Hematopoietic multipotent progenitor cell treated with erythropoietin and hydrocortisone succinate and interleukin-3 and kit ligand, for 6 days (in vitro differentiated cells): ENCODE measurements around the gene RRBP1.

Experiments
- DNase-seq: peaks from one replicate; pipeline ENCODE4 v3.0.0-alpha.2; 2015

The RRBP1 gene

DNA sequence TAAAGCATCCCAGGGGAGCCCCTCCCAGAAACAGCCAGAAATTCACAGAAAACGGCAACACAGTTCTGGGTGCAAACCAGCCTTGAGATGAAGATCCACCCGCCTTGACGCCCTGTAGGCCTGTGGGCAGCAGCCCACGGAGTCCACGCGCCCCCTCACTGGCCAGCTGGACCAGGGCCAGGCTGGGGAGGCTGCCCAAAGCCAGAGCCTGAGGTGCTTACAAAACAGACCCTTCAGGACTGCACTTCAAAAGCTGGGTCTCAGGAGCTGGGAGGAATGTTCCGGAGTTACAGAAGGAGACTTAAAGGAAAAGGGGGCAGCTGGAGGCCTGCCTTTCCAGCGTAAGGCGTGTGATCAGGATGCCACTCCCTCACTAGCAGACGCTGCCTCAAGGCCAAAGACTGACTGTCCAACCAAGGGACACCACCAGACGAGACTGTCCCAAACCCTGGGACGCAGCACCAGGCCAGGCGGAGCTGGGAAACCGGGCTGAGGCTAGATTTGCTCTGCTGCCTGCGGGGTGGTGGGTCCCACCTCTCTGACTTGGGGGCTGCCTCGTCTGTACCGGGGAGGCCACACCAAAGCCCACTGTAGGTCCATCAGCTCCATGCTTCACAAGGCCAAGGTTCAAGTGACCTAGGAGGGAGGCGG, 48.1 kb downstream of the RRBP1 start:
- DNase-seq, result no peak

DNA sequence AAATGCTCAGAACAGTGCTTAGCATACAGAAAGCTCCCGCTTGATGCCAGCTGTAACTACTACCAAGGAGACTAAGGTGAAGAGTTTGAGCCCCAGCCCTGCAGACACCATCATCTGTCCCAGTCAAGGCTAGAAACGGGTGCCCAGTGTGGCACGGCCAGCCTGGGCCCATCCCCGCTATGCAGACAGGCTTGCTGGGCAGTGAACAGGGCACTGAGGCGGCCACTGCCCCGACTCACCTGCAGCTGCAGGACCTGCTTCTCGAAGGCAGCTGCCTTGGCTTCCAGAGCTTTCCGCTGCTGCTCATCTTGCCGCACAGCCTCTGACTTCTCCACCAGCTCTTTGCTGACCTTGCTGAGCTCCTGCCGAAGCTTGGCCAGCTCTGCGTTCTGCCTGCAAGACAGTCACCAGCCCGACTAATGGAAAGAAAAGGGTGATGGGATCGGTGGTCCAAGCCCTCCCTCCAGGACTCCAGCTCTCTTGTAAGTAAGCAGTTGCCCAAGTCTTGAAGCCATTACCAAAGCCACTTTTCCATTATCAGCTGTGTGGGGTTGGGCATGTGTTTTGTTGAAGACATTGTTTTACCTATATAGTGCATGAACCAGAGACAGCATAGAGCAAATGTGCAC, 48.7 kb downstream of the RRBP1 start:
- DNase-seq, result no peak

DNA sequence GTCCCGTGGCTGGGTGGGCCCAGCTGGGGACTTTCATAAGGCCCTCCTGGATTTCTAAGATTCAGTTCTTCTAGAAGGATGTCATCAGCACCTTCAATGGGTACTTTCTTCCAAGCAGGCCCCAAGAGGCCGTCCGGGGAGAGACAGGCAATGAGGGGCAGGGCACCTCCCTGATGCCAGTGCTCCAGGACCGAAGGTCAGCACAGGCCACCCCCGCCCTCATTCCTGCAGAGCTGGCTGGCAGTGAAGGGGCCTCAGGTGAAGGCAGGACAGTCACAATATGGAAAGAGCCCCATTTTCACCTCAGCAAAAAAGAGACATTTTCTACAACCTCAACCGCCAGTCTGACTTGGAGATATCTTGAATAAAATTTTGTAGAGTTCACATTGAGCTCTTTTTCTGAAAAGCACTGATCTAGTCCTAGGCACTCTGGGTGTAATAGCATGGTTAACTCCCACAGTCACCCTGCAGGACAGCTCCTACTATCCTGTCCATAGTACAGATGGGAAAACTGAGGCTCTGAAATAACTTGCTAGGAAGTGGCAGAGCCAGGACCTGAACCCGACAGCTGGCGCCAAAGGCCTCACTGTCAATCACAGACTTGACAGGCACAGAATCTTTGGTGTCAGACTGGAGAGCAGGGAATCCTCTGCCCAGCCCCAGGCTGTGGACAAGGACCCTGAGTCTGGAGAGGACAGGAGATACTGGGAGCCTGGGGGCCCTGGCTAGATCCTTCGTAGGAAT, 50.3 kb downstream of the RRBP1 start:
- no peak for DNase-seq

DNA sequence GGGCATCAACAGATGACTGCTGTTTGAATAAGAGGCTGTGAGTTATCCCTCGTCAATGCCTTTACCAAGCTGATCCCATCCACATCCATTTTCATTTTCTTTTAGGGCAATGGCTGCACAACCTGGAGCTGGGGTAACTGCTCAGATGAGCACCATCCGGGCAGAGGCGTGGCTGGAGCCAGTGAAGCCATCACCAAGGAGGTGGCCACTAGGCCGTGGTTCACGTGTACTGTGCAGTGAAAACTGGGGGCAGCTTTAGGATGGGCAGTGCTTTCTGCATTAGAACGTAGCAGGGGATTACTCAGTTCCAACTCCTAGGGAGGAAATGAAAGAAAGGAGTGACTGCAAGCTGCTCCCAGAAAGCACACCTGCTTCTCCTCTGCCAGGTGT, 51.2 kb downstream of the RRBP1 start:
- no peak for DNase-seq

DNA sequence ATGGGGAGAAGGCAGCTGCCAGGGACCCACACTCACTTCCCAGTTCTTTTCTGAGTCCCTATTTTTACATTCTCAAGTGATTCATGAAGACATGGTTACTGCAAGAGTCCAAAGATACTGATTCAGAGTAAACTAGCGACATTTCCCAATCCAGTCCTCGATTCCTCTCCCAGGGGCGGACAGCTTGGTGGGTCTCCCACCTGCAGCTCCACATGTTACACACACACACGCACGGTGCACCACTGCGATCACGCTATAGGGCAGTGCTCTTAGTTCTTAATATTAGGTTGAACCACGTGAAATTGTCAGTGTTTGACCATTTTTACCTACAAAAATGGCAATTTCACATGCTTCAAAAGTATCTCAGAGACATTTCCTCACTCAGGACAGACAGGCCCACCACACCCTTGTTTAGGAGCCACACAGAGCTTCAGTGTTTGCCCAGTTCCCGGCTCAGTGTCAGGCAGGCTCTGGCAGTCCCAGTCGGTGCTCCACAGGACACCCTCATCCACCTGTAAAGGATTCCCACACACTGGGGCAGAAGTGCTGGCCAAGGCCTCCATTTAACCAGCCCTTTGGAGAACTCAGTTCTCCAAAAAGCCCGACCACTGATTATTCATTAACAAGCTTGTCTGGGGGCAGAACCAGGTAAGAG, 51.8 kb downstream of the RRBP1 start:
- no peak for DNase-seq

DNA sequence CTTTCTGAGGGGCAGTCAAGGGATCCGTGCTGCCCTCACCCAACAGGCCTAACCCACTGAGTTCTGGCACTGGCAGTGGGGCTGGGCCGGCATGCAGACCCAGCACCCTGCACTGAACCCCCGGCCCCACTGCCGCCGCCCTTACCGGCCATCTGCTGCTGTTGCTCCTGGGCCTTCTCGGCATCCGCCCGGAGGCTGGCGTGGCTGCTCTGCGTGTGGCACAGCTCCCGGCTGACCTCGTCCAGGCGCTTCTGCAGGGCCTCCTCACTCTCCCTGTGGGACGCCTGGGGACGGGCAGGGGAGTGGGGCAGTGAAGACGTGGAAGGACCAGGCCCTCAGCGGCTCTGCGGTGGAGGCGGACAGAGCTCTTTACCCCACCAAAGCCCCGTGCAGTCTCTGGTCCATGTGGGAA, 52.4 kb downstream of the RRBP1 start:
- no peak for DNase-seq

DNA sequence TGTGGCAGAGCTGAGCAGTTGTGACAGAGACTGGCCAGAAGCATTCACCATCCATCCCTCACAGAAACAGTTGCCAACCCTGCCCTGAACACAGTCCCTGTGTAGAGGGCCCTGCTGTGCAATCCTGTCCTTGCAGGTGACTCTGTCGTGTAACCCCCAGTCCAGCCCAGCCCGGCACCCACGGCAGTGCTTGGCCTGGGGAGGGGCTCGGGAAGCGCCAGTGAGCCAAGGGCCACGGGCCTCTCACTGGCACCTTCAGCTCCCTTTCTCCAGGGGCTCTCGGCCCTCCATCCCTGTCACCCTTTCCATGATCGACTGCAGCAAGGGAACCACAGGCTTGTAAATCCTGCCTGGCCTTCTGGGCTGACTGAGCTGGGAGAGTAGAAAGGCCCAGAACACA, 53.0 kb downstream of the RRBP1 start:
- DNase-seq, result no peak

DNA sequence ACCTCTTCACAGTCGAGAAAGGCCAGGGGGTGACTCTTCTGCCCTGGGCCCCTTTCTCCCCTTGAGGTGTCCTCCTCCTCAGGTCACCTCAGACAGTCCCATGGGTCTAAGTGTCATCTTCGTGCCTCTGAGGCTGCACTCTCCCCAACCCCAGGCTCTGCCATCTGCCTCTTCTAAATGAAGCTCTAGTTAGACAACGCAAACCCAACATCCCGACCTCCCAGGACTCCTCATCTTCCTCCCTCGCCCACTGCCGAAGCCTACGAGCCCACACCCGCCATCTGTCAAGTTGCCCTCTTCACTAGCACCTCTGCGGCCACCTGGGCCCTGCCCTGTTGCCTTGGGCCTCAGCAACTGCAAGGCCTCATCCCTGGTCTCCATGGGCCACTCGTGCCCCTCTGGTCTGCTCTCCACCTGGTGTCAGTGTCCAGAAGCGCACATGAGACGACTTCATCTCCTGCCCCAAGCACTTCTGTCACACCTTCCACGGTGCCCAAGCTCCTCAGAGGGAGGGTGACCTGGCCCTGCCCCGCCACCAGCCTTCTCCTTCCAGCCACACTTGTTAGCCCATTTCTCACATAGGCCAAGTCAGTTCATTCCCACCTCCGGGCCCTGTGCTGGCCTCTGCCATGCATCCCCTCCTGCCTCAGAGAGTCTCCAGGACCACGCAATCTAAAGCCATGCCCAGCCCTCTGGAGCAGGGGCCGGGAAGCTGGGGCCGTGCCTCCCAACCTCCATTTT, 53.8 kb downstream of the RRBP1 start:
- no peak for DNase-seq

DNA sequence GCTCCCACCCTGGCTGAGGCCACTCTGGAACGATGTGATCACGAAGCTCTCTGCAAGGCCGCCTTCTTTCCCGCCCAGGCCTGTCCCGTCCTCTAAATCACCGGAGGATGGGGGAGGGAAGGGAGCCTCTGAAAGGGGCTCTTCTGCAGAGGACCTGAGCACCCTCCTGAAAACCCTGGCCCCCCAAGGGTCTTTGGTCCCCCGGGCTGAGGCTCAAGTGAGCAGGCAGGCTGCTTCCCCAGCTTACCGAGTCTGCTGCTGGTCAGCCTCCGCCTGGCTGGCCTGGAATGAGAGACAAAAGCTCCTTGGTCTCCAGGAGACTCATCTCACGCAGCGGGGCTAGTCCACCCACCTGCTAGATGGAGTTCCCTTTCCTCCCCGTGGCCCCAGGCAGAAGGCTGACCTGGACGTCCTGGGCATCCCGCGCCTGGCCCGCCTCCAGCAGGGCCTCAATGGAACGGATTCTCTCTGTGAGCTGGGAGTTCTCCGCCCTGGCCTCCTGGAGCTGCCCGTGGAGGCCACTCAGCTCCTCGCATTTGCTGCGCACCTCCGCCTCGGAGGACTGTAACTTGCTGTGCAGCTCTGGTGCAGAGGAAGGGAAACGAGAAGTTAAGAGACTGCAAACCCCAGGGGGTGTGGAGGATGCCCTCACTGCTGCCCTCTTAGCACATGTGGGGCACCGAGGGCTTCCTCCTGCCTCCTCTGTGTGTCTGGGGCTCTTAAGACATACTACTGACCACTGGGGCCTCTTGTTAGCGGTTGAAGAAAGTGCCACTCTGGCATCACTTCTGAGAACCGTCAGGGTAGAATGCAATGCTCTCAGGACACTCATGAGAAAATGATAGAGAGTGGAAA, 54.7 kb downstream of the RRBP1 start:
- no peak for DNase-seq

DNA sequence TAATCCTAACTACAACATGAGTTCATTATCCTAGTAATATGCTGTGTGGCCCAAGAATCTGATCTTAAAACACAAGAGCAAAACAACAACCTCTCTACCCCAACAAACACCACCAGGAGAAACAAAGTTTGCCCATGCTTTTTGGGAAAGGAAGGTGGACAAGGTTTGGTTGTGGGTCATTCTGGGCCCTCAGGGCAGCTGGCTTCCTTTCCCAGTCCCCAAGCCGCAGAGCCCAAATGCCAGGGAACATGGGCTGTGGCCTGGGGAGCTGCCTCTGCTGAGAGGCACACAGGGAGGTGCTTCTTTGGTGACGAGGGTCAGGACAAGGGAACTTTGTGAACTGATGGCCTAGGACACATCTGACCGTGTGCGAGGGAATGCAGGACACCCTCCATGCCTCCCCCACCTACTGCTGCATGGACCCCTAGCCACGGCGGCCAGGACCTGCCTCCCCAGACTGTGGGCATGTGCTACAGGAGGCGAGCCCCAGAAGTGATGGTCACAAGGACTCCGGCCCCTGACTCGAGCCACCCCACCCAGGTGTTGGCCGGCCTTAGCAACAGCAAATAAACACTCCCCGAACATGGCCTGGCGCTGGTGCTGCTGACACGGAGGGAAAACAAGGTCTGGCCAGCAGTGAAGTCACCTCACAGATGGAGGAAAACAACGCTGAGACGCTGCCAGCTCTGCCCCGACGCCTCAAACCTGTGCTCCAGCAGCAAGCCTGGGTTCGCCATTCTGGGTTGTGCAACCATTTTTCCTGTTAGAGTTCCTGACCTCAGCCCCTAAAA, 55.6 kb downstream of the RRBP1 start:
- no peak for DNase-seq

DNA sequence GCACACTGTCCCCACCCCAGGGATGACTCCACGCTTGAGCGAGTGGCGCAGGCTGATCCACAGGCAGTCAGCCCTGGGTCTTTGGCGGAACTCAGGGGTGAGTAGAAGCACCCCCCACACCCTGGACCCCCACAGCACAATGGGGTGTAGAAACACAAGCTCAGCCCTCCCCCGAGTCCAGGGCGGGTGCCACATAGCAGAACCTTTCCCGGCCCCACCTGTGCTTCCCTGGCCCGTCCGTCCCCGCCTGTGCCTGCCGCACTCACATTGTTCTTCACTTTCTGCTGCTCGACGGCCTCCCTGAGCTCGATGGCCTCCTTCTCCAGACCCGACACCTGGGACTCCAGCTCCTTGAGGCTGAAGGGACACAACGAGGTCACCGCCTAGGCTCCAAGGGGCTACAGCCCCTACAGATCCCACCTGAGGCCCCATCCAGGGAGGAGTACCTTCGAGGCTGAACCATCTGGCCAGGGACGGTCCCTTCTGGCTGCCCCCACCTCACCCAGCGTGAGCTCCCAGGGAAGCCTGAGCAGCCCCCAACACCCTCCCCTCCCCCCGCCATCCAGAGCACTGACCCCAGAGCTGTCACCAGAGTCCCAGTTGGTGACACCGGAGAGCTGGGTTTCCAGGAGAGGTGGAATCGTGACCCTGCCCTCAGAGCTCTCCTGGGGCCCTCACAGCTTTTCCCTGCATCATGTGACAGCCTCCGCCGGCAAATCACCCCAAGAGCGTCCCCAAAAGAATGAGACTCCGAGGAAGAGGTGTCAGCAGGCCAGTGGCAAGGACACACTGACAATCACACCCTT, 56.6 kb downstream of the RRBP1 start:
- DNase-seq, result no peak

DNA sequence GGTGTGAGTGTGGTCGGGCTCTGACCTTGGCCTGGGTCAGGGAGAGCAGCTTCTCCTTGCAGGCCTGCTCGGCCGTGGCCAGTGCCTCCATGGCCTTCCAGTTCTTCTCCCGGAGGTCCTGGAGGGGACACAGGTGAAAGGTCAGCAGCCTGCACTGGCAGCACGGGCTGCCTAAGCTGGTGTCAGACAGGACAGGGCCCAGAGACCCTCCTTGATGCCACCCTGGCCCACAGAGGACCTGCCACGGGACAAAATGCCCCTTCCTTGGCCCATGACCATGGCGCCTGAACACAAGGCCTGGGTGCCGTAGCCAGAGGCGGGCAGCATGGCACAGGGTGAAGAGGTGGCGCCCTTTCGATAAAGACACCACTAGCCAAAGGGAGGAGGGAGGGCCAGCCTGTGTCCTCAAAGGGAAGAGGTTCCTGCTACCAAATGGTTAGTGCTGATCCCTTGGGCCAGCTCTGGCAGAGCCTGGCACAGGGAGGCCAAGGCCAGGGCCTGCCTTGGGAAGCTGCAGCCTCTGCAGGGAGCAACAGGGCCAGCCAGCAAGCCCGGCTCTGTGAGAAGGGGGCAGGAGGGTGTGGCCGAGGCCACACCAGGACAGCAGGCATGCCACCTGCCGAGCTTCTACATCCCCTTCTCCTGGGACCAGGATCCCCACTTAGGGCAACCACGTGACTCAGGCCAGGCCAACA, 57.3 kb downstream of the RRBP1 start:
- no peak for DNase-seq

DNA sequence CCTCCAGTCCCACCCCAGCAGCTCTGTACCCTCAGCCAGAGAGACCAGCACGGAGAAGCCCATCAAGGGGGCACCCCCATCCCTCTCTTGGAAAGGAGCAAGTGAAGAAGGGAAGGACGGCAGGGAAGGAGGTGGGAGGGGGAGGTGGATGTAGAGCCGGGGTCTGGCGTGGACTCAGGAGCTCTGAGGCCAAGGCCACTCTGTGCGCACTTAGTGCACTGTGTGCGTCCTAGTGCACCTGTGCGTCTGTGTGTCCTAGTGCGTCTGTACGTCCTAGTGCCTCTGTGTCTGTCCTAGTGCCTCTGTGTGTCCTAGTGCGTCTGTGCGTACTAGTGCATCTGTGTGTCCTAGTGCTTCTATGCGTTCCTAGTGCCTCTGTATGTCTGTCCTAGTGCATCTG, 58.0 kb downstream of the RRBP1 start:
- DNase-seq, result no peak

DNA sequence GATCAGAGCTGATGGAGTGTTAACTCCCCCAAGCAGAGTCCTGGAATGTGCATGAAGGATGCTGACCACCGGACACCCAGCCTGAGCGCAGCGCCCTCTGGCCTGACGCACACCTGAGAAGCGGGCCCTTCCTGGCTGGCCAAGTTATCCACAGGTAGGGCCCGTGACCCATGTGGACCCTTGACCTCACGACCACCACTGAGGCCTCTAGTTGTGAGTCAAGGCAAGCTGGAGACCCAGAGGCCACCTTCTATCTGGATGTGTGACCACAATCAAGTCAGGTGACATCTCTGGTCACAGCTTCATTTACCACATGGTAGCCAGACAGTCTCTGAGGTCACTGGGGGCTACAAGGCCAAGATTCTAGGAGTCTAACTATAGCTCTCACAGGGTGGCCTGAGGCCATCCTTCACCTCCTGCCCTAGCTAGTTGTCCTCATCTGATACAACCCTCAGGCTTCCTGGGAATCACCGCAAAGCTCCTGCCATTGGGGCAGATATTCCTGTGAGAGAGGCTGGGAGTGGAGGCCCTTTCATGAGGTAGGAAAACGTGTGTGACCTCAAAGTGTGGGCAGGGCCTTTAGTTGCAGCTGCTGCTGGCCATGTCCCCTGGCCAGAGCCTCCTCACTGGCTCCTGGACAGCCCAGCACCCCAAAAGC, 59.1 kb downstream of the RRBP1 start:
- DNase-seq, result no peak

DNA sequence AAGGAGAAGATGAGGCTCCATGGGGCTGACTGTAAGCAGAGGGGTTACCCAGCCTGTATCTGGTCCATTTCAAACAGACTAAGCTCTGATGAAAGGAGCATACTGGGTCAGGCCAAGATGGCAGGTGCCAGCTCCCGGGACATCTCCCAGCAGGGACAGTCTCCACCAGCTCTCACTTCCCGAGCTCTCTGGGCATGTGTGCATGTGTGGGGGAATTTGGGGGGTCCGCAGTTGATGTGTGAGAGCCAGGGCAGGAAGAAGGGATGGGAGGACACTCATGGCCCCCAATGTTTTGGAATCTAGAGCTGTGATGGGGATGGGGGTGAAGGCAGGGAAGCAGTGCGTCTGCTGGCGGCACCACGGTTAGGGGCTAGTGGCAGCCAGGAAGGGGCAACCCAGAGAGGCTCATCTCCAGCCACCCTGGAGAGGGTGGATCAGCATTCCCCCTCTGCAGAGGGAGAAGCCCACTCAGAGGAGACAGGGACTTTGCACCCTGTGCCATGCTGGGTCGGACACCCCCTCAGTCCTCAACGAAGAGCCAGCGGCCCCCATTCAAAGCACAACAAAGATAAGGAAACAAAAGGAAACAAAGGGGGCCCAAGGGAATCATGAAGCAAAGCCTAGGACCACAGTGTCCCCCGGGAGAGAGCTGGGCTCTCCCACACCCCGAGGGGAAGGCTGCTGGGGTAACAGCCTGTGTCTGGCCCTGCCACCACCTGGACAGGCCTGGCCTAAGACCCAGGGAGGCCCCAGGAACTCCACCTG, 59.8 kb downstream of the RRBP1 start:
- no peak for DNase-seq

DNA sequence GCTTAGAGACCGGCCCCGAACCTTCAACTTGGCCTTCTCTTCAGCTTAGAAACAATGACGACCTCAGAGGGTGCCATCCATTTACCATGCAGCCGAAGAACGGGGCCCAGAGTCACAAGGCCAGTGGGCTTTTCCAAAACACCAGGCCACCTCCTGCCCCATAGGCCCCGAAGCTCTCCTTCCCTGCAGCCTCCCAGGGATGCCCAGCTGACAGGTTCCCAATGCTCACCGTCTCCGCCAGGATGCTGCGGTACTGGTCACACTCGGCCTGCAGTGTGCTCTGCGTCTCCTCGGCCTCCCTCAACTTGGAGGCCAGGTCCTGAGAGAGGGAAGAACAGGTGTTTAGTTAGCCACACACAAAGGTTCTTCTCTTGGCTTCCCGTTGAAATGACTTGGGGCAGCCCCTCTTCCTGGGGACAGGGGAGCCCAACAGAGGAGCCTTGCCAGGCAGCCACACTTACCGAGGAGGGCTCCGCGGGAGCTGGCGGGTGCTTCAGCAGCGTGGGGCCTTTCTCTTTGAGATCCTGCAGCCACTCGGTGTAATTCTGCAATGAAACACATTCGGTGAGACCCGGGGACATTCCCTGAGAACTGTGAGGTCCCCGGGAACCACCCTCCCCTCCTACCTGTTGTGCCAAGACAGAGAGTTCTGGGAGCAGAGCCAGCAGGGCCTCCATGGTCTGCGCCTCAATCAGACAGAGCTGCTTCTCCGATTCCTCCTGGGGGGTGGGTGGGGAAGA, 60.6 kb downstream of the RRBP1 start:
- no peak for DNase-seq

DNA sequence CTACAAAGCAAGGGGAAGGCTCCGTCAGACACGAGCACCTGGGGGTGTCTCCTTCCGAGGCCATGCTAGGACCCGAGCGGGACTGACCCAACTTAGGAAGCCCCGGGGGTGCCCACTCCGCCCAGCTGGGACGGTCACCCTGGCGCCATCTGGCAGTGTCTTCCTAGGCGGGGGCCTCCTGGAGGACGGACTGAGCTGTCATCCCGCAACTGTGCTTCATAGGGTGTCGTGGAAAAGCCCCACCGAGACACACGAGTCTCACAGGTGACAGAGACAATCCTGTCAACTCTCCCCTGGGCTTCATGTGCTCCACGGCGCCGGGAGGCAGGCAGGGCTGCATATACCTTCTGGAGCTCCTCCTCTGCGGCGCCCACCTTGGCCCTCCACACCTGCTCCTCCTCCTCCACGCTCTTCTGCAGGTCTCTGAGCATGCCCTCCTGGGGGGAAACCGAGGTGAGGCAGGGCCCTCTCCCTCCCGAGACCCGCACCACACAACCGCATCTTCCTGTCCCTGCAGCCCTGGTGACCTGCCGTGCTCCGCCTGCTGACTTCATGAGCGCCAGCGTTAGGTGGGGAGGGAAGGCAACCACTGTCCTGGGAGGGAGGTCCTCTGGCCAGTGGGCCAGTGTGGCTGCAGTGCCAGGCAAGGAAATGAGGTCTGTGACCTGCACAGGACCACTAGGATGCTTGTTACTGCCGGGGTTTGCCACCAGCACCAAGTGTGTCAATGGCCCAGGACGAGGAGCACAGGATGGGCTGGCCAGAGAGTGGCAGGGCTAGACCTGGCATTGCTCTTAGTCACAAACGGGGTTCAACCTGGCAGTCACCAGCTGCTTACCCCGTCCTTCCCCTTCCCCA, 61.4 kb downstream of the RRBP1 start:
- DNase-seq, result no peak
